Endothelial cell of umbilical vein (primary cell): ENCODE data around the gene SHBG. TPM values are rescaled to one million over a fixed set of nuclear protein-coding genes. Genes with fewer than 3 reads are reported as not detected.

Source experiments
- BruUV-seq: library from RNA; stranded (reverse); fragments of 400-500 nt; replicated peaks from 2 replicates; lab custom pipeline; 2021; lab: Mats Ljungman, UMichigan
- CTCF ChIA-PET: fragments of 300-600, 350-600 bp; sonication (Branson Sonifier 250); formaldehyde crosslinking; loops from one replicate; lab custom pipeline; 2021; ENCODE audit warnings: antibody characterized with exemption, inconsistent platforms; lab: Charles Lee
- POLR2A ChIA-PET: fragments of 300-600, 350-600 bp; sonication (Branson Sonifier 250); formaldehyde crosslinking; loops from one replicate; lab custom pipeline; 2021; ENCODE audit warnings: antibody characterized with exemption, inconsistent platforms; lab: Charles Lee
- DNase-seq: peaks from one replicate; pipeline ENCODE4 v3.0.0-alpha.2; 2011; ENCODE audit warnings: low read depth, low spot score
- FAIRE-seq: peaks from 2 replicates; lab custom pipeline; 2011; peaks lifted over from hg19 to GRCh38; lab: Jason Lieb, UNC
- H2AFZ ChIP-seq: 2 replicates; pipeline ENCODE4 v1.6.0; 2012; ENCODE audit warnings: low read depth, low read length, control low read depth, inconsistent platforms
- H3K27ac ChIP-seq: 2 replicates; pipeline ENCODE4 v1.5.1; 2011; ENCODE audit warnings: low read depth, mild to moderate bottlenecking, control low read depth, low read length, moderate library complexity; ENCODE audit not compliant: insufficient read depth
- H3K27me3 ChIP-seq, 2 experiments: 2 replicates each; pipeline versions ENCODE4 v1.6.0 to v1.6.1; 2011; ENCODE audit warnings: low read length in 2 of 2, mixed read lengths in 1 of 2; ENCODE audit not compliant: control insufficient read depth in 2 of 2, insufficient read depth in 2 of 2
- H3K36me3 ChIP-seq, 2 experiments: 2 replicates in 1 of 2; 3 replicates in 1 of 2; pipeline ENCODE4 v1.5.1; 2011; ENCODE audit warnings: low read length in 2 of 2, mild to moderate bottlenecking in 1 of 2, moderate library complexity in 1 of 2; ENCODE audit not compliant: control insufficient read depth in 2 of 2, insufficient read depth in 2 of 2; ENCODE audit errors: extremely low read depth in 1 of 2
- H3K4me1 ChIP-seq: 3 replicates; pipeline ENCODE4 v1.5.1; 2011; ENCODE audit warnings: mild to moderate bottlenecking, low read length; ENCODE audit not compliant: control insufficient read depth, insufficient read depth; ENCODE audit errors: extremely low read depth
- H3K4me2 ChIP-seq: 2 replicates; pipeline ENCODE4 v1.6.1; 2011; ENCODE audit warnings: low read length, control low read depth, mixed read lengths; ENCODE audit not compliant: insufficient read depth
- H3K4me3 ChIP-seq, 3 experiments: fragments of 200-600 bp in 1 of 3; sonication (generic), shearing (Covaris generic) in 1 of 3; replicated peaks in 1 of 3; 2 replicates each; pipeline ENCODE4 v1.5.1; 2011 to 2016; ENCODE audit warnings: control low read depth in 3 of 3, low read length in 3 of 3, mild to moderate bottlenecking in 2 of 3, inconsistent platforms in 1 of 3, low read depth in 1 of 3, moderate library complexity in 1 of 3; ENCODE audit not compliant: insufficient read depth in 1 of 3
- H3K79me2 ChIP-seq: 2 replicates; pipeline ENCODE4 v1.6.0; 2012; ENCODE audit warnings: low read length, inconsistent platforms; ENCODE audit not compliant: control insufficient read depth, insufficient read depth
- H3K9ac ChIP-seq: replicated peaks from 2 replicates; pipeline ENCODE3; 2011; ENCODE audit warnings: low read length, control low read depth; ENCODE audit not compliant: insufficient read depth; ENCODE audit errors: extremely low read depth
- H3K9me1 ChIP-seq: replicated peaks from 3 replicates; pipeline ENCODE4 v1.6.0; 2011; ENCODE audit warnings: mild to moderate bottlenecking, low read length; ENCODE audit not compliant: control insufficient read depth, insufficient read depth; ENCODE audit errors: extremely low read depth
- H3K9me3 ChIP-seq: replicated peaks from 2 replicates; pipeline ENCODE4 v1.5.1; 2012; ENCODE audit warnings: low read length, inconsistent platforms; ENCODE audit not compliant: control insufficient read depth, insufficient read depth
- H4K20me1 ChIP-seq: replicated peaks from 2 replicates; pipeline ENCODE3; 2011; ENCODE audit warnings: mild to moderate bottlenecking, low read length; ENCODE audit not compliant: control insufficient read depth, insufficient read depth; ENCODE audit errors: extremely low read depth
- EZH2 ChIP-seq: IDR thresholded peaks from 2 replicates; pipeline ENCODE4 v1.6.1; 2012; ENCODE audit warnings: borderline replicate concordance, low read depth, mild to moderate bottlenecking, moderate library complexity, low read length, inconsistent platforms; ENCODE audit not compliant: severe bottlenecking
- FOS ChIP-seq: IDR thresholded peaks from 2 replicates; pipeline ENCODE4 v1.6.1; 2011; ENCODE audit warnings: mild to moderate bottlenecking, low read length, moderate library complexity, borderline replicate concordance; ENCODE audit not compliant: insufficient read depth
- GATA2 ChIP-seq: IDR thresholded peaks from 2 replicates; pipeline ENCODE4 v1.7.0; 2011; ENCODE audit warnings: low read depth, mild to moderate bottlenecking, moderate library complexity, mixed read lengths, low read length; ENCODE audit not compliant: insufficient read length, insufficient read depth
- JUN ChIP-seq: IDR thresholded peaks from 2 replicates; pipeline ENCODE4 v1.6.1; 2011; ENCODE audit warnings: borderline replicate concordance, low read depth; ENCODE audit not compliant: insufficient read length, insufficient read depth
- MYC ChIP-seq: IDR thresholded peaks from one replicate; pipeline ENCODE4 v1.6.1; 2011; ENCODE audit warnings: mild to moderate bottlenecking, low read depth, low read length
- POLR2A ChIP-seq: IDR thresholded peaks from 2 replicates; pipeline ENCODE4 v1.6.1; 2012; ENCODE audit warnings: low read depth, mild to moderate bottlenecking, control low read depth, low read length
- POLR2AphosphoS5 ChIP-seq: IDR thresholded peaks from 2 replicates; pipeline ENCODE4 v1.6.1; 2012; ENCODE audit warnings: low read depth, mild to moderate bottlenecking, control low read depth, low read length, moderate library complexity; ENCODE audit not compliant: insufficient read depth
- dilution Hi-C: fragments of 300-500 bp; cut with MboI; formaldehyde crosslinking; loops from one replicate; pipeline ENCODE4 v1.15.0; 2019; ENCODE audit warnings: low sequenced_read_pairs; ENCODE audit not compliant: extremely low pct_ligation_motif_present
- intact Hi-C: fragments of 100-400 bp; cut with micrococcal nuclease; formaldehyde crosslinking; loops from one replicate; pipeline ENCODE4 v1.10.0; 2022
- polyA plus RNA-seq, 4 experiments: library from polyadenylated mRNA; depleted of rRNA in 3 of 4; stranded (reverse) in 3 of 4; unstranded in 1 of 4; fragments of >200 nt; gene quantifications; 2 replicates each; pipeline versions ENCODE4 v1.2.1 to v1.2.3, GENCODE V29; 2011 to 2012; ENCODE audit warnings: missing spikeins in 1 of 4
- total RNA-seq: library from RNA; stranded (reverse); gene quantifications from 2 replicates; pipeline ENCODE4 v1.2.3, GENCODE V29; 2021
- TF ChIP-seq, protein P1 (sequence below): IDR thresholded peaks from 2 replicates; pipeline ENCODE4 v1.6.1; 2011; ENCODE audit not compliant: insufficient read depth, insufficient read length
- TF ChIP-seq, protein P2 (sequence below), 2 donors: IDR thresholded peaks; 1 replicate in 1 of 2; 2 replicates in 1 of 2; pipeline ENCODE4 v1.5.1; 2011; ENCODE audit warnings: low read length in 2 of 2, mild to moderate bottlenecking in 2 of 2, moderate library complexity in 2 of 2, control low read depth in 1 of 2, inconsistent platforms in 1 of 2, low read depth in 1 of 2; ENCODE audit not compliant: insufficient read depth in 1 of 2; ENCODE audit errors: extremely low read depth in 1 of 2

The SHBG gene
- total and polyA plus RNA-seq, 2 donors (not counting 3 experiments of a cell fraction or from before 2014, with no cell fraction given), result 0.51 TPM; not detected in 1

DNA sequence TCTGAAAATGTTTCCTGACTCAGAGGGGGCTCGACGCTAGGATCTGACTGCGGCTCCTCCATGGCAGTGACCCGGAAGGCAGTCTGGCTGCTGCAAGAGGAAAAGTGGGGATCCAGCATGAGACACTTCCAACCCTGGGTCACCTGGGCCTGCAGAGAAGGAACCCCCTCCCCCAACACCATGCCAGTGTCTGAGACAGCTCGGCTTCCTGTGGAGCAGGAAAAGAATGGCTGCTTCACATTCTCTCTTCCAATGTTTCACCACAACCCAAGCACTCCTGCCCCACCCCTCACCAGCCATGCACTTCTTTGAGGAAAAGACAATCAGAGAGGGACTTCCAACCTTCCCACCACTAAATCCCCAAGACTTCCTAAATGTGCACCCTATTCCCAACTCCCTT is 46.6 kb downstream of the SHBG start:
- no peak overlapping the region for H3K4me3 ChIP-seq
- peaks cover 15% of the 10 kb centered on the region for H3K4me1 ChIP-seq
- peaks cover 2% of the 10 kb centered on the region for H3K79me2 ChIP-seq
- H3K27me3 ChIP-seq, result no peaks in the 10 kb centered on the region
- no peak for FAIRE-seq
- TF ChIP-seq MYC, result no peak
- no peaks in the 10 kb centered on the region for H3K9me1 ChIP-seq
- H3K9me3 ChIP-seq, result no peaks in the 10 kb centered on the region
- no peak overlapping the region for H2AFZ ChIP-seq
- H3K27ac ChIP-seq, result no peak overlapping the region
- H3K4me2 ChIP-seq, result no peak overlapping the region
- ChIA-PET CTCF (interaction anchor here (0.7 to 2.2 kb wide), 2 partner anchors 9 to 10 kb away, joined by 3 to 7 read pairs; partner anchors contain the start of gene TP53), POLR2A (no interaction called here)
- no peak overlapping the region for H3K9ac ChIP-seq
- no peak for DNase-seq
- peaks cover 2% of the 10 kb centered on the region for H4K20me1 ChIP-seq
- intact Hi-C loops, result no loop called here
- BruUV-seq, result no TSS peak
- peaks cover 13 to 20% of the 10 kb centered on the region in 2 experiments for H3K36me3 ChIP-seq
- dilution Hi-C loops, result no loop called here

DNA sequence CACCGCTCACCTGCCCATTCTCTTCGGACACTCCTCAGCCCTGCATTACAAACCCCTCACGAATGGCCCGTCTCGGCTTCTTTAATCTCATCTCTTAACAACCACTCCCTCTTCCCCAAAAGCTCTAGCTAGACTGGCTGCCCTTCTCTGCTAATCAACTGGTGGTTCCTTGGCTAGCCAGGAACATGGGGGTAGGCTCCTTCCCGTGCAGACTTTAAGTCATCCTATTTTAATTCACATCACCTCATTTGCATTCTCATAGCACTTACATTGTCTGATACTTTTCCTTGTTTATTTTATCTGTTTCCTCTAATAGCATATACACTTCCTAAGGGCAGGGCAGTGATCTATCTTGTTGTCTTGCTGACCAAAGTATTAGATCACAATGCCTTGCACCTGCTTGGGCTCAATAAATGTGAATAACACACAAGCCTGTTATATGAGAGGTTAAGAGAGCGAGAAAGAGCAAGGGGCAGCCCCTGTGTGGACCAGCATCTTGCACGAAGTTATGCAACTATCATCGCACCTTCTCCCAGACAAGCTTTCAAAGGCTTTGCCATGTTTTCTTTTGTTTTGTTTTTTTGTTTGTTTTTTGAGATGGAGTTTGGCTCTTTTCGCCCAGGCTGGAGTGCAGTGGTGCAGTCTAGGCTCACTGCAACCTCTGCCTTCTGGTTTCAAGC is 47.6 kb downstream of the SHBG start:
- Histone ChIP-seq H3K4me2 (no peak overlapping the region), H3K9me3 (no peaks in the 10 kb centered on the region), H3K4me1 (peaks cover 15% of the 10 kb centered on the region), H3K9me1 (no peaks in the 10 kb centered on the region), H2AFZ (no peak overlapping the region), H3K79me2 (peaks cover 5% of the 10 kb centered on the region), H3K36me3 (peaks cover 11 to 17% of the 10 kb centered on the region in 2 experiments), H3K27ac (no peak overlapping the region), H4K20me1 (peaks cover 2% of the 10 kb centered on the region), H3K27me3 (no peaks in the 10 kb centered on the region), H3K9ac (no peak overlapping the region), H3K4me3 (no peak overlapping the region)
- intact Hi-C loops, result no loop called here
- peak; percentile 21 for FAIRE-seq
- ChIA-PET CTCF (interaction anchor here (0.7 to 2.2 kb wide), 2 partner anchors 9 to 10 kb away, joined by 3 to 7 read pairs; partner anchors contain the start of gene TP53), POLR2A (no interaction called here)
- TF ChIP-seq JUN (no peak), EZH2 (no peak), FOS (no peak), GATA2 (no peak), MYC (no peak), POLR2AphosphoS5 (no peak), POLR2A (no peak)
- TF ChIP-seq, protein P1, sequence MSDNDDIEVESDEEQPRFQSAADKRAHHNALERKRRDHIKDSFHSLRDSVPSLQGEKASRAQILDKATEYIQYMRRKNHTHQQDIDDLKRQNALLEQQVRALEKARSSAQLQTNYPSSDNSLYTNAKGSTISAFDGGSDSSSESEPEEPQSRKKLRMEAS, result no peak
- TF ChIP-seq, protein P2, sequence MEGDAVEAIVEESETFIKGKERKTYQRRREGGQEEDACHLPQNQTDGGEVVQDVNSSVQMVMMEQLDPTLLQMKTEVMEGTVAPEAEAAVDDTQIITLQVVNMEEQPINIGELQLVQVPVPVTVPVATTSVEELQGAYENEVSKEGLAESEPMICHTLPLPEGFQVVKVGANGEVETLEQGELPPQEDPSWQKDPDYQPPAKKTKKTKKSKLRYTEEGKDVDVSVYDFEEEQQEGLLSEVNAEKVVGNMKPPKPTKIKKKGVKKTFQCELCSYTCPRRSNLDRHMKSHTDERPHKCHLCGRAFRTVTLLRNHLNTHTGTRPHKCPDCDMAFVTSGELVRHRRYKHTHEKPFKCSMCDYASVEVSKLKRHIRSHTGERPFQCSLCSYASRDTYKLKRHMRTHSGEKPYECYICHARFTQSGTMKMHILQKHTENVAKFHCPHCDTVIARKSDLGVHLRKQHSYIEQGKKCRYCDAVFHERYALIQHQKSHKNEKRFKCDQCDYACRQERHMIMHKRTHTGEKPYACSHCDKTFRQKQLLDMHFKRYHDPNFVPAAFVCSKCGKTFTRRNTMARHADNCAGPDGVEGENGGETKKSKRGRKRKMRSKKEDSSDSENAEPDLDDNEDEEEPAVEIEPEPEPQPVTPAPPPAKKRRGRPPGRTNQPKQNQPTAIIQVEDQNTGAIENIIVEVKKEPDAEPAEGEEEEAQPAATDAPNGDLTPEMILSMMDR (IDR thresholded peaks at IDR 0.05; ENCODE audit: extremely low read depth in 1 of 2, insufficient read depth in 1 of 2, low read depth in 1 of 2, low read length in 2 of 2), result no peak
- dilution Hi-C loops, result no loop called here
- no TSS peak for BruUV-seq
- DNase-seq, result no peak
